ENCODE results near the gene JPH2. TPM values are rescaled to one million over a fixed set of nuclear protein-coding genes. Genes with fewer than 3 reads are reported as not detected.

JPH2 gene
- polyA plus RNA-seq, 4 donors, result 0.22 to 15.0 (median 2.2) TPM

DNA sequence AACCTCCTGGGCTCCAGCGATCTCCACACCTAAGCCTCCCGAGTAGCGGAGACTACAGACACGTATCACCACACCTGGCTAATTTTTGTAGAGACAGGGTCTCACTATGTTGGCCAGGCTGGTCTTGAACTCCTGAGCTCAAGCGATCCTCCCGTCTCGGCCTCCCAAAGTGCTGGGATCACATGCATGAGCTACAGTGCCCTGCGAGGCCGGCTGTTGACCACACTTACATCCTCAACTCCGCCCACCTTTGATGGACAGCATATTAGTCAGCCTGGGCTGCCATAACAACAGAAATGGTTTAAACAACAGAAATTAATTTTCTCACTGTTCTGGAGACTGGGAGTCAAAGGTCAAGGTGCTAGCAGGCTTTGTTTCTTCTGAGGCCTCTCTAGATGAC lies 107.7 kb downstream of the JPH2 start:
- no peak for DNase-seq
- no peak overlapping the region for H3K27ac ChIP-seq (ENCODE audit: low read depth in 1 of 3, low read length in 2 of 3)
- no peaks in the 10 kb centered on the region for H3K27me3 ChIP-seq (ENCODE audit: control insufficient read depth in 3 of 3, insufficient read depth in 3 of 3, low read length in 3 of 3)
- no peak overlapping the region for H3K4me3 ChIP-seq (ENCODE audit: low read depth in 1 of 3, low read length in 3 of 3)
- no peaks in the 10 kb centered on the region for H3K4me1 ChIP-seq (ENCODE audit: control insufficient read depth in 3 of 3, insufficient read depth in 2 of 3, low read depth in 1 of 3, low read length in 2 of 3)
- 92 to 96% (median 93%) methylated on average over 10 of the region's 10 CpGs for WGBS, 3 donors
- no peaks in the 10 kb centered on the region for H3K36me3 ChIP-seq (ENCODE audit: control insufficient read depth in 3 of 3, insufficient read depth in 2 of 3, low read depth in 1 of 3, low read length in 3 of 3)
- H3K9me3 ChIP-seq (ENCODE audit: control insufficient read depth in 2 of 2, insufficient read depth in 1 of 2, low read depth in 1 of 2, low read length in 1 of 2), result no peaks in the 10 kb centered on the region
- no peak for FAIRE-seq

DNA sequence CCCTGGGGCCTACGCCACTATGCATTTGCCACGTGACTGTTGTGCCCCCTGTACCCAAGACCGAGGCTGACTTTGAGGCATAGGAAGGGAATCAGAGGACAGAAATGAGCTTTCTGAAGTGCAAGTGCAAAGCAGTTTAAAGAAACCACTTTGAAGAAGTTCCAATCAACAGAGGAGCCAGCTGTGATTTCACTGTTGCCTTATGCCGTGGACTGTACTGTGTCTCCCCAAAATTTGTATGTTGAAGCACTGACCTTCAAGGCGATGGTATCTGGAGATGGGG lies 111.1 kb downstream of the JPH2 start:
- 94 to 98% (median 95%) methylated on average over 5 of the region's 5 CpGs for WGBS, 3 donors

DNA sequence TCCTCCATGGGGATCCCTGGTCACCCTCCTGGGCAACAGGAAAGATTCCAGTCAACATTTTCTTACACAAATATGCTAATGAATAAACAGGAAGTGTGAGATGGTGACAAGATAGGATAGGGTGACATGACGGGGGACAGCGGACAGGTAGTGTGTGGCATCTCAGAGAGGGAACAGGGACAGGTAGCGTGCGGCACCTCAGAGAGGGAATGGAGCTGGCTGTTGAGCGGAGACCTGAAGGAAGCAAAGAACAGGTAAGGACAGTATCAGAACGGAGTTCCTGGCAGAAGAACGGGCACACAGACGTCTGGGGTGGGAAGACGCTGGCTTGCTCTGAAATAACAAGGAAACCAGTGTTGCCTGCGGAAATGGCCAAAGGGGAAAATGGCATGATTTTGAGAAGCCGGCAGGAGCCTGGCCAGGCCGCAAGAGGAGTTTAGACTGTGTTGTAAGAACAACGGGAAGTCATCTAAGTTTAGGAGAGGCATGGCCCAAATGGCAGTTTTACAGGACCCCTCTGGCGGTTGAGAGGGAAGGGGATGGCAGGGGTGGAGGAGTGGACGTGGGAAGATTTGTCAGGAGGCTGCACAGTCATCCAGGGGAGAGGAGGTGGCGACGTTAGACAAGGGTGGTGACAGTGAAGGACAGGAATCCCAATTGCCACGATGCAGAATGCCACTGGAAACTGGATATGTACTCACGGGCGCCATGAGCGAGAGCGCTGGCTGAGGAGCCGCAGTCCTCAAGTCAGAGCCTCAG lies 111.6 kb downstream of the JPH2 start:
- Histone ChIP-seq H3K36me3 (ENCODE audit: control insufficient read depth in 3 of 3, insufficient read depth in 2 of 3, low read depth in 1 of 3, low read length in 3 of 3) (no peaks in the 10 kb centered on the region), H3K9me3 (ENCODE audit: control insufficient read depth in 2 of 2, insufficient read depth in 1 of 2, low read depth in 1 of 2, low read length in 1 of 2) (no peaks in the 10 kb centered on the region), H3K27me3 (ENCODE audit: control insufficient read depth in 3 of 3, insufficient read depth in 3 of 3, low read length in 3 of 3) (no peaks in the 10 kb centered on the region), H3K27ac (ENCODE audit: low read depth in 1 of 3, low read length in 2 of 3) (no peak overlapping the region), H3K4me3 (ENCODE audit: low read depth in 1 of 3, low read length in 3 of 3) (no peak overlapping the region), H3K4me1 (ENCODE audit: control insufficient read depth in 3 of 3, insufficient read depth in 2 of 3, low read depth in 1 of 3, low read length in 2 of 3) (no peaks in the 10 kb centered on the region)
- no peak for FAIRE-seq
- WGBS, 3 donors, result 93 to 95% (median 94%) methylated on average over 23 of the region's 23 CpGs
- DNase-seq, result no peak

More for the DNA sequence above, 111.1 kb downstream of the JPH2 start:
- Histone ChIP-seq H3K27ac (ENCODE audit: low read depth in 1 of 3, low read length in 2 of 3) (no peak overlapping the region), H3K9me3 (ENCODE audit: control insufficient read depth in 2 of 2, insufficient read depth in 1 of 2, low read depth in 1 of 2, low read length in 1 of 2) (no peaks in the 10 kb centered on the region), H3K36me3 (ENCODE audit: control insufficient read depth in 3 of 3, insufficient read depth in 2 of 3, low read depth in 1 of 3, low read length in 3 of 3) (no peaks in the 10 kb centered on the region), H3K4me3 (ENCODE audit: low read depth in 1 of 3, low read length in 3 of 3) (no peak overlapping the region), H3K4me1 (ENCODE audit: control insufficient read depth in 3 of 3, insufficient read depth in 2 of 3, low read depth in 1 of 3, low read length in 2 of 3) (no peaks in the 10 kb centered on the region), H3K27me3 (ENCODE audit: control insufficient read depth in 3 of 3, insufficient read depth in 3 of 3, low read length in 3 of 3) (no peaks in the 10 kb centered on the region)
- DNase-seq (no peak), FAIRE-seq (no peak)

DNA sequence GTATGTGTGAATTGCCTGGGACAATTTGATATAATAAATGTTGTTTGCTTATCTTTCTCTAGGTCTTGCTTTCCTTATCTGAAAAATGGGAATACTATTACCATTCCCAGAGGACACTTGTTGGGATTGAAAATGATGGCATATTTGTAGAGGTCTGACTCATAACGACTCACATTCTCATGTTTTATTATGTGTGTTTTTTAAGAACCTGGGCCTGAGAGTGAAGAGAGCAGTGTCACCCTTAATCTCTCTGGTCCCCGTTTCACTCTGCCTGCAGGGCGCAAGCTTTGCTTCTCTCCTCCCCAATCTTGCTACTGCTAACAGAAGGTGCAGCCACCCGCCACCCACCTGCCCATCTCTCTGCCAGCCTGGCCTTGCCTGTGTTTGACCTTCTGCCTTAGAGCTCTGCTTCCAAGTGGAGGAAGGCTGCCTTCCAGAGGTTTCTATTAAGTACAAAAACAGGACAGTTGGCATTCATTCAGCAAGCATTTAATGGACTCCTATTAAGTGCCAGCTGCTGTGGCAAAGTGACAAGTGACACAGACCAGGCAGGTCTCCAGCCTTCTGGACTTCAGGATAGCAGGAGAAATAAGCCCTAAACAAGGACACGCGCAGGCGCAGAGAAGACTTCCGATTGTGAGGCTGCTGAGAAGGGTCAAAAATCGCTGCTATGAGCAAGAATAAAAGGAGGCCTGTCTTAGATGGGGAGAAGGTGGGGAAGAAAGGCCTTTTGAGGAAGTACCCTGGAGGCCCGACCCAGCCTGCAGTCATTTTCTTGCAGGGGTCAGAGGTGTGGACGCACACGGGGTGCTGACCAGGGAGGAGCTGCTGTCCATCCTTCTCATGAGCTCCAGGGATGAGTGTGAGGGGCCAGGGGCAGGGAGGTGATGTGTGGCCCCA lies 112.5 kb downstream of the JPH2 start:
- H3K27me3 ChIP-seq (ENCODE audit: control insufficient read depth in 3 of 3, insufficient read depth in 3 of 3, low read length in 3 of 3), result no peaks in the 10 kb centered on the region
- no peak overlapping the region for H3K4me3 ChIP-seq (ENCODE audit: low read depth in 1 of 3, low read length in 3 of 3)
- FAIRE-seq, result no peak
- H3K36me3 ChIP-seq (ENCODE audit: control insufficient read depth in 3 of 3, insufficient read depth in 2 of 3, low read depth in 1 of 3, low read length in 3 of 3), result no peaks in the 10 kb centered on the region
- no peak for DNase-seq
- no peaks in the 10 kb centered on the region for H3K4me1 ChIP-seq (ENCODE audit: control insufficient read depth in 3 of 3, insufficient read depth in 2 of 3, low read depth in 1 of 3, low read length in 2 of 3)
- no peaks in the 10 kb centered on the region for H3K9me3 ChIP-seq (ENCODE audit: control insufficient read depth in 2 of 2, insufficient read depth in 1 of 2, low read depth in 1 of 2, low read length in 1 of 2)
- H3K27ac ChIP-seq (ENCODE audit: low read depth in 1 of 3, low read length in 2 of 3), result no peak overlapping the region
- 73 to 82% (median 78%) methylated on average over 12 of the region's 12 CpGs for WGBS, 3 donors

DNA sequence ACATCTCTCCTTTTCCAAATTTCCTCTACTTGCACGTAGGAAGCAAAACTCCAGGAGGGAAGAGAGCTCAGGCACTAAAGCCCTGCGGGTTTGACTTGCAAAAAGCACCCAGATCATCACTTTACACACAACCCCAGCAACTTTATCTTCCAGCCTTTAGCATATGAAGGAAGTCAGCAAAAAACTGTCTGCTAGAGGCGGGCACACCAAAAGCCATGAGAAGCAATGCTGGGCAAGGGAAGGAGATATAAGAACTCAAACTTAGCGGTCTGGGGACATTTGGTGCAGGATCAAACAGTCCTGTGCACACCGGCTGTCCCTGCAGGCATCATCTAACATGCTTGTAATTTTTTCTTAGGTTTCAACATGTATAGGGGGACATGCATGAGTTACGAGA lies 113.3 kb downstream of the JPH2 start:
- no peaks in the 10 kb centered on the region for H3K27me3 ChIP-seq (ENCODE audit: control insufficient read depth in 3 of 3, insufficient read depth in 3 of 3, low read length in 3 of 3)
- no peaks in the 10 kb centered on the region for H3K4me1 ChIP-seq (ENCODE audit: control insufficient read depth in 3 of 3, insufficient read depth in 2 of 3, low read depth in 1 of 3, low read length in 2 of 3)
- no peak for FAIRE-seq
- no peak overlapping the region for H3K27ac ChIP-seq (ENCODE audit: low read depth in 1 of 3, low read length in 2 of 3)
- no peak overlapping the region for H3K4me3 ChIP-seq (ENCODE audit: low read depth in 1 of 3, low read length in 3 of 3)
- WGBS, 3 donors, result 75 to 81% (median 78%) methylated on average over 6 of the region's 6 CpGs
- DNase-seq, result no peak
- no peaks in the 10 kb centered on the region for H3K9me3 ChIP-seq (ENCODE audit: control insufficient read depth in 2 of 2, insufficient read depth in 1 of 2, low read depth in 1 of 2, low read length in 1 of 2)
- H3K36me3 ChIP-seq (ENCODE audit: control insufficient read depth in 3 of 3, insufficient read depth in 2 of 3, low read depth in 1 of 3, low read length in 3 of 3), result no peaks in the 10 kb centered on the region

DNA sequence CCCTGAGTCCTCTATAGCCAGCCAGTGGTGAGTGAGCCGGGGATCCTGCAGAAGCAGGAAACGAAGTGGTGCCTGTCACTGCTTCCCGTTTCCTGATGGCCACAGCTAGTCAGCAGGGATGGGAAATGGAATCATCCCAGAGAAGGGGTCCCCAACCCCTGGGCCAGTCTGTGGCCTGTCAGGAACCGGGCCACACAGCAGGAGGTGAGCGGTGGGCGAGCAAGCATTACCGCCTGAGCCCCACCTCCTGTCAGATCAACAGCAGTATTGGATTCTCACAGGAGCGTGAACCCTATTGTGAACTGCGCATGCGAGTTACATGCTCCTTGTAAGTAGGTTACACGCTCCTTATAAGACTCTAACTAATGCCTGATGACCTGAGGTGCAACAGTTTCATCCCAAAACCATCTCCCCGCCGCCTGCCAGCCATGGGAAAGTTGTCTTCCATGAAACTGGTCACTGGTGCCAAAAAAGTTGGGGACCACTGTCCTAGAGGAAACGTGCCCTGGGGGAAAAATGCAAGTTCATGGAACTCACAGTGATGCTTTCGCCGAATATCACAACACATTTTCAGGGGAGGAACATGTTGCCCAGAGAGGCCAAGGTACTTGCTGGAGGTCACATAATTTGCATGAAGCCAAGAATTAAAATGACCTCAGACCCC lies 113.8 kb downstream of the JPH2 start:
- Histone ChIP-seq H3K9me3 (ENCODE audit: control insufficient read depth in 2 of 2, insufficient read depth in 1 of 2, low read depth in 1 of 2, low read length in 1 of 2) (no peaks in the 10 kb centered on the region), H3K36me3 (ENCODE audit: control insufficient read depth in 3 of 3, insufficient read depth in 2 of 3, low read depth in 1 of 3, low read length in 3 of 3) (no peaks in the 10 kb centered on the region), H3K4me1 (ENCODE audit: control insufficient read depth in 3 of 3, insufficient read depth in 2 of 3, low read depth in 1 of 3, low read length in 2 of 3) (no peaks in the 10 kb centered on the region), H3K4me3 (ENCODE audit: low read depth in 1 of 3, low read length in 3 of 3) (no peak overlapping the region), H3K27ac (ENCODE audit: low read depth in 1 of 3, low read length in 2 of 3) (no peak overlapping the region), H3K27me3 (ENCODE audit: control insufficient read depth in 3 of 3, insufficient read depth in 3 of 3, low read length in 3 of 3) (no peaks in the 10 kb centered on the region)
- DNase-seq (no peak), FAIRE-seq (no peak)
- WGBS, 3 donors, result 70 to 75% (median 70%) methylated on average over 16 of the region's 16 CpGs

DNA sequence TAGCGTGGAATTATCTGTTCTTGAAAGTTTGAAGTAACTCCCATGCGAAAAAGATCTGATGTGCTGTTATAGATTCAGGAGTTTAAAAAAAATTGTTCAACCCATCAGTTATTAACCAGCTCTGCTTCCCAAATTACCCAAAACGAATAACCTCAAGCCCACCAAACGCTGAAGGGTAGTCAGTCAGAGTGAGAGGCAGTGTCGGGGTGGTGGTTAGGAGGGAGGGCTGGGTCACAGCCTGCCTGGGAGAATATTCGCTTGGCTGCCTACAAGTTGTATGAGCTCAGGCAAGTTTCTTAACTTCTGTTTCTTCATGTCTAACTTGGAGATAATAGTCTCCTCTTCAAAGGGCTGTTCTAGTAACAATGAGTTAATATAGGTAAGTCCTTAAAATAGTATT lies 114.6 kb downstream of the JPH2 start:
- FAIRE-seq (no peak), DNase-seq (no peak)
- no peaks in the 10 kb centered on the region for H3K36me3 ChIP-seq (ENCODE audit: control insufficient read depth in 3 of 3, insufficient read depth in 2 of 3, low read depth in 1 of 3, low read length in 3 of 3)
- no peaks in the 10 kb centered on the region for H3K9me3 ChIP-seq (ENCODE audit: control insufficient read depth in 2 of 2, insufficient read depth in 1 of 2, low read depth in 1 of 2, low read length in 1 of 2)
- WGBS, 3 donors, result 52 to 63% (median 54%) methylated on average over 6 of the region's 6 CpGs
- H3K4me3 ChIP-seq (ENCODE audit: low read depth in 1 of 3, low read length in 3 of 3), result no peak overlapping the region
- H3K27ac ChIP-seq (ENCODE audit: low read depth in 1 of 3, low read length in 2 of 3), result no peak overlapping the region
- no peaks in the 10 kb centered on the region for H3K27me3 ChIP-seq (ENCODE audit: control insufficient read depth in 3 of 3, insufficient read depth in 3 of 3, low read length in 3 of 3)
- no peaks in the 10 kb centered on the region for H3K4me1 ChIP-seq (ENCODE audit: control insufficient read depth in 3 of 3, insufficient read depth in 2 of 3, low read depth in 1 of 3, low read length in 2 of 3)

DNA sequence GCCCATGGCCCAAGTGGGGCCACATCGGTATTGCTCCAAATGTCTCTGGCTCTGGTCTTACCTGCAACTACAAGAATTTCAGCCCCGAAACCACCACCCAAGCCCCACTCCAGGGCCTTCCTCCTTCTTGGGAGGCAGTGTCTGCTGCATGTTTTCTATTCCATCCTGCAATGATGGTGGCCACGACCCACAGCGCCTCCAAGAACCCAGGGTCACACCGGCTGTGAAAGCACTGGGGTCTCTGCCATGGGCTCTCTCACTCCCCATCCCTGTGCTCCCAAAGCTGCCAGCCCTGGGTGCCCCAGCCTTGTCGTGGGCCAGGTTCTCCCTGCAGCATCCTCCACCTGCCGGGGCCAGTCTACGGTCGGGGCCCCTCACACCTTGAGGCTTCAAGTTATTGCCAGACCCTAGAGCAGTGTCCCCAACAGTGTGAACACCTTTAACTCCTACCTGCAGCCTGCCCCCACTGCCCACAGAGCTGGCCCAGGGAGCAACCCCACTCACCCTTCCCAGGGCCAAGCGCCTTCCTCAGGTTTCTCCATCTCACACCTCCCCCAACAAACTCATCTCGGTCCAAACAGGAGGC lies 115.4 kb downstream of the JPH2 start:
- FAIRE-seq (no peak), DNase-seq (no peak)
- H3K27ac ChIP-seq (ENCODE audit: low read depth in 1 of 3, low read length in 2 of 3), result no peak overlapping the region
- H3K36me3 ChIP-seq (ENCODE audit: control insufficient read depth in 3 of 3, insufficient read depth in 2 of 3, low read depth in 1 of 3, low read length in 3 of 3), result no peaks in the 10 kb centered on the region
- no peaks in the 10 kb centered on the region for H3K4me1 ChIP-seq (ENCODE audit: control insufficient read depth in 3 of 3, insufficient read depth in 2 of 3, low read depth in 1 of 3, low read length in 2 of 3)
- 84 to 87% (median 87%) methylated on average over 11 of the region's 11 CpGs for WGBS, 3 donors
- H3K4me3 ChIP-seq (ENCODE audit: low read depth in 1 of 3, low read length in 3 of 3), result no peak overlapping the region
- H3K9me3 ChIP-seq (ENCODE audit: control insufficient read depth in 2 of 2, insufficient read depth in 1 of 2, low read depth in 1 of 2, low read length in 1 of 2), result no peaks in the 10 kb centered on the region
- H3K27me3 ChIP-seq (ENCODE audit: control insufficient read depth in 3 of 3, insufficient read depth in 3 of 3, low read length in 3 of 3), result no peaks in the 10 kb centered on the region

Data from small intestine (tissue), 7 donors.